H1 (cell line): ENCODE results near the gene GDAP1L1.
A peak's percentile ranks its signal among the peaks of the same experiment; 100 is the strongest.

ENCODE experiments used
- CHD2 ChIP-seq: IDR thresholded peaks from 2 replicates; pipeline ENCODE4 v1.6.1; 2012; ENCODE audit warnings: low read length, improper control_type of control experiment
- EGR1 ChIP-seq: IDR thresholded peaks from 2 replicates; pipeline ENCODE4 v1.6.1; 2011; ENCODE audit warnings: low read depth, low read length, borderline replicate concordance
- EP300 ChIP-seq, 2 experiments: IDR thresholded peaks; 1 replicate in 1 of 2; 2 replicates in 1 of 2; pipeline ENCODE4 v1.6.1; 2011 to 2012; ENCODE audit warnings: low read depth in 2 of 2, low read length in 2 of 2, mild to moderate bottlenecking in 2 of 2, borderline replicate concordance in 1 of 2, inconsistent platforms in 1 of 2, moderate library complexity in 1 of 2
- GABPA ChIP-seq: IDR thresholded peaks from 2 replicates; pipeline ENCODE4 v1.6.1; 2011; ENCODE audit warnings: mild to moderate bottlenecking, low read length, moderate library complexity, borderline replicate concordance; ENCODE audit not compliant: insufficient read depth
- JUND ChIP-seq: IDR thresholded peaks from 2 replicates; pipeline ENCODE4 v1.6.1; 2011; ENCODE audit warnings: mild to moderate bottlenecking, improper control_type of control experiment, low read length
- KDM5A ChIP-seq: fragments of 200-600 bp; IDR thresholded peaks from 2 replicates; pipeline ENCODE4 v1.7.1; 2012; ENCODE audit warnings: mild to moderate bottlenecking, low read length, inconsistent platforms, mixed read lengths
- POLR2A ChIP-seq, 2 experiments: IDR thresholded peaks; 1 replicate in 1 of 2; 2 replicates in 1 of 2; pipeline ENCODE4 v1.6.1; 2011; ENCODE audit warnings: low read depth in 2 of 2, low read length in 2 of 2, mild to moderate bottlenecking in 2 of 2; ENCODE audit errors: control extremely low read depth in 1 of 2
- POLR2AphosphoS5 ChIP-seq: IDR thresholded peaks from 2 replicates; pipeline ENCODE4 v1.6.1; 2011; ENCODE audit warnings: low read depth, low read length
- TF ChIP-seq, protein P1 (sequence below), 3 experiments: IDR thresholded peaks; 1 replicate in 2 of 3; 2 replicates in 1 of 3; pipeline versions ENCODE4 v1.5.1 to v1.6.1; 2011; ENCODE audit warnings: low read length in 3 of 3, mild to moderate bottlenecking in 3 of 3, inconsistent platforms in 2 of 3, low read depth in 1 of 3, moderate library complexity in 1 of 3; ENCODE audit not compliant: insufficient read depth in 1 of 3; ENCODE audit errors: control extremely low read depth in 1 of 3

DNA sequence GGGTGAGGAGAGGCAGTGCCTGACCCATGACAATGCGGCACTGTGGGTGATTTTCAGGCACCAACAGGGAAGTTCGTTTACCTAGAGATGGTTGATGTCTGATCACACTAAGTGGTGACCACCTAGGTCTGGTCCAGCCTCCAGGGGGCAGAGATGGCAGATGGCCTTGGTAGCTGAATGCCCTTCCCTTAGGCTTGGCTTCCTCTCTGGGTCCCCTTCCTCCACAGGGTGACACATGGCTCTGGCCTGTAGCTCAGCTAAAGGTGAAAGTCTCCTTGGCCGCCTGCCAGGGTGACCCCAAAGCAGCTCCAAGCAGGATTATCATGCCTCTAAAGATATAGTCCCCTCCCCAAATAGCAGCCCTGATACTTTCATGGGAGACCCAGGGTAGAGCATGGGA, 6.4 kb downstream of the GDAP1L1 start:
- no peak for TF ChIP-seq POLR2AphosphoS5
- TF ChIP-seq JUND = no peak
- TF ChIP-seq, protein P1, sequence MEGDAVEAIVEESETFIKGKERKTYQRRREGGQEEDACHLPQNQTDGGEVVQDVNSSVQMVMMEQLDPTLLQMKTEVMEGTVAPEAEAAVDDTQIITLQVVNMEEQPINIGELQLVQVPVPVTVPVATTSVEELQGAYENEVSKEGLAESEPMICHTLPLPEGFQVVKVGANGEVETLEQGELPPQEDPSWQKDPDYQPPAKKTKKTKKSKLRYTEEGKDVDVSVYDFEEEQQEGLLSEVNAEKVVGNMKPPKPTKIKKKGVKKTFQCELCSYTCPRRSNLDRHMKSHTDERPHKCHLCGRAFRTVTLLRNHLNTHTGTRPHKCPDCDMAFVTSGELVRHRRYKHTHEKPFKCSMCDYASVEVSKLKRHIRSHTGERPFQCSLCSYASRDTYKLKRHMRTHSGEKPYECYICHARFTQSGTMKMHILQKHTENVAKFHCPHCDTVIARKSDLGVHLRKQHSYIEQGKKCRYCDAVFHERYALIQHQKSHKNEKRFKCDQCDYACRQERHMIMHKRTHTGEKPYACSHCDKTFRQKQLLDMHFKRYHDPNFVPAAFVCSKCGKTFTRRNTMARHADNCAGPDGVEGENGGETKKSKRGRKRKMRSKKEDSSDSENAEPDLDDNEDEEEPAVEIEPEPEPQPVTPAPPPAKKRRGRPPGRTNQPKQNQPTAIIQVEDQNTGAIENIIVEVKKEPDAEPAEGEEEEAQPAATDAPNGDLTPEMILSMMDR (IDR thresholded peaks at IDR 0.05; ENCODE audit: control extremely low read depth in 1 of 3, insufficient read depth in 1 of 3, low read depth in 1 of 3, low read length in 3 of 3) = peak; percentile 42 to 60 (median 48)
- TF ChIP-seq EGR1 = no peak
- no peak for TF ChIP-seq KDM5A
- no peak for TF ChIP-seq POLR2A (IDR thresholded peaks at IDR 0.05; ENCODE audit: control extremely low read depth in 1 of 2, low read depth in 2 of 2, low read length in 2 of 2)
- no peak for TF ChIP-seq CHD2
- no peak for TF ChIP-seq EP300 (IDR thresholded peaks at IDR 0.05; ENCODE audit: borderline replicate concordance in 1 of 2, low read depth in 2 of 2, low read length in 2 of 2)
- TF ChIP-seq GABPA = no peak
